HG03064 (cell line): Measurements from ENCODE around the gene PIP4K2A.
"Not testable (repeated sequence)": the region's sequence is repeated elsewhere in the genome, so short reads cannot be mapped to it uniquely, and the experiment has no call there.

Experiments used
- ATAC-seq: cut with Tn5 transposase; IDR thresholded peaks from one replicate; pipeline ENCODE4 v1.9.1; 2021; ENCODE audit warnings: low read depth; ENCODE audit not compliant: unreplicated experiment

PIP4K2A gene

DNA sequence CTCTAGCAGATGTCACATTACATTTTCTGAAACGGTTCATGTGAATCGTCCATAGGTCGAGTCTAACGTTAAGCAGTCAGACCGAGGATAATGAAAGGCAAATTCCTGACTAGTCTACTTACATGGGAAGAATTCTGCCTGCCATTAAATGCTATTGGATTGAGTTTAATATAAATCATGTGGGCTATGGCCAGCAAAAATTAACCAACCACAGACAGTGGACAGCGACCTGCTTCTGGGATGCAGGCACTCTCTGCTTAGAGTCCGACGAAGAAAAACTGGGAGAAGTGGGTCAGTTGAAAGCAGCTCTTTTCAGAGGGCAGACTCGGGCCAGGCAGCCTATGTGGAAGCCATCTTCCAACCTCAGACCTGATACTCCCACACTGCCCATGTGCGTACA is 16.6 kb downstream of the PIP4K2A start:
- no peak for ATAC-seq

DNA sequence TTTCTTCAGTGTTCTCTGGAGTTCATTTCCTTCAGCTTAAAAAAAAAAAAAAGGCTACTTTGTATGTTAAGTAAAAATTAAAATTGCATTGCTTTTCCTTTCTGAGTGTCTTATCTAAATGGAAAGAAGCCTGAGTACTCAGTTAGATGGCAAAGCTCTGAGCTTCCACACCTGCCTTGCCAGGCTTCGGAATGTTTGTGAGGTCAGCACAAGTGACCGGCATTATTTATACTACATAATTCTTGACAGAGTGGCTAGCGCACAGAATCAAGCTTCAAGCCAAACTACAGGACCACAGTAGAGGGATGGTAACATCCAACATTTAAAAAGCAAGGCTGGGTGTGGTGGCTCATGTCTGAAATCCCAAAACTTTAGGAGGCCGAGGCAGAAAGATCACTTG is 17.3 kb downstream of the PIP4K2A start:
- no peak for ATAC-seq

DNA sequence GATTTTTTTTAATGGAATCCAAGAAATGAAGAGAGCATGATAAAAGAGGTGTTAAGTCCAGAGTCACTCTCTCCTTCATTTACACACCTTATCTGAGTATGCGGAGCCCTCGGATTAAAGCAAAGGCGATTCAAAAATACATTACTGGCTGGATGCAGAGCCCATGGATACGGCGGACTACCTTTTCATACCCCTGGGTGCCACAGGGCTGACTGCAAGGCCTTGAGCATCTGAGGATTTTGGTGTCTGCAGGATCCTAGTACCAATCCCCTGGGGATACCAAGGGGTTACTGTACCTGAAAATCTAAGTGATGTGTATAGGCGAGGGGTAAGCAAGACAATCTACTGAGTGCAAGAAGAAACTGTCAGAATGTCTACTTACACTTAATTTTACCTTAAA is 20.5 kb downstream of the PIP4K2A start:
- ATAC-seq: no peak

DNA sequence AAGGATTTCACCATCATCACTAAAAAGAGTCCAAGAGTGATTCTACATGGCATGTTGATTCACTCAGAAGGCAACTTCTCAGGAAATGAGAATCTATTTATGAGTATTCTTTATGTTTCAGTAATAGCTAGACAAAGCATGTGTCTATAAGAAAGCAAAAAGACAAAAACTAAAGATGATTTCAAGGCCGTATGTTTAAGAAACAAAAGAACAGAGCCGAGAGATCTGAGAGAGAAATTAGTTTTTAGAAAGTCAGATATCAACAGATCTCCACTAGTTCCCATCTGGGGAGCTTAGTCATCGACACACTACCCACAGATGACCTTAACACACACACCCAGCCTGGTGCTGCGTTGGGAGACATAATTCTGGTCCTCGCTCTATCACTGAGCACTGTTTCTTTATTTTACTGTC is 21.0 kb downstream of the PIP4K2A start:
- peak; percentile 51 for ATAC-seq

DNA sequence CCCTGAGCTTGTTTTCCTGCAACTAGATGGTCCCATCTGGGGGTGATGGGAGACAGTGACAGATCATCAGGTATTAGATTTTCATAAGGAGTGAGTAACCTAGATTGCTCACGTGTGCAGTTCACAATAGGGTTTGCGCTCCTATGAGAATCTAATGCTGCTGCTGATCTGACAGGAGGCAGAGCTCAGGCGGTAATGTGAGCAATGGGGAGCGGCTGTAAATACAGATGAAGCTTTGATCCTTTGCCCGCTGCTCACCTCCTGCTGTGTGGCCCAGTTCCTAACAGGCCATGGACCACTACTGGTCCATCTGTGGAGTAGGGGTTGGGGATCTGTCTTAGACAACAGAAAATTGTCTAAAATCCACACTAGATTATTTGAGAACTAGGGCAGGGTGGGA is 22.3 kb downstream of the PIP4K2A start:
- ATAC-seq: not testable (repeated sequence)

DNA sequence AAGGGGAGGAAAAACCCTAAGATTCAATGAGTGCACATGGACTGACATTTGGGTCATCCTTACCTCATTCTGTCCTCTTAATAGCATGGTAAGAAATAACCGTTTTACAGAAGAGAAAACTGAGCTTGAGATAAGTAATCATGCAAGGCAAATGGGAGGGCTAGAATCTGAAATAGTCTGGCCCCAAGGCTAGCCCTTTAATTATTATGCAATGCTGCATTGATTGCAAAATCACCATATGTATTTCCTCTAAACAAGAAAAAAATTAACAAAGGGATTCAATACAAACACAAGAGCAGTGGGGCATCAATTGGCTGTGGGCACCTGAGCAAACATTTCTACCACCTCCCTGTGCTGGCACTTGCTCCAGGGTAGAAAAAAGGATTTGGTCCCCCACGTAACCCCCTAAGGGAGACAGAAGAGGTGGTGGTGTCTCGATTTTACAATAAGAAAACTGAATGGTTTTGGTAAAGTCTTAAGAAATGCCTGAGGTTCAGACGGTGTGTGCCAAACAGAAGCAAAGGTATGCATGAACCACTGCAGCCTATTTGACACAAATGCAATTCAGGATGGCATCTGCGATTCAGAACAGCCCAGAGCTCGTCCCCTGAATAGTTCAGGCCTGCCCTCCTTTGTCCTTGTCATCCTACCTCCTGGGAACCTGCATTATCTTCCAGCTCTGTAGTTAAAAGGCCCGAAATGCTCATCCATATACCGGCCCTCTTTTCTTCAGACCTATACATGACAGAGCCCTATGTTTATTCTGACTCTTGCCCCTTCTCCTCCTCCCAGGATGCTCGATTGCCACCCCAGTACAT is 23.6 kb downstream of the PIP4K2A start:
- no peak for ATAC-seq

DNA sequence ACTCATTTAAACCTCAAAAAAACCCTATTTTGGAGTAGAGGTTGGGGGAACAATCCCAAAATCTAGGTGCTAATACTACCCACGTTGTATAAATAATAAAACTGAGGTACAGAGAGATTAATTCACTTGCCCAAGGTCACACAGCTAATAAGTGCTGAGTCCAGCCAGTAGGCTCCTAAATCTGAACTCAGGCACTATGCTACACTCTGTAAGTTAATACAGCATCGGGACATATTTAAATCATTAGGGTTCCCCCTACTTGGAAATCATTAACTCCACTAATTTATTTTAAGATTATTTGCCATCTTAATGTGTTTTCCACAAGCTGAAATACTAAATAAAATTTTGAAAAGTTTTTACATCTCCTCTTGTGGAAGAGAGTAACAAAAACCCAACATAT is 24.2 kb downstream of the PIP4K2A start:
- no peak for ATAC-seq

DNA sequence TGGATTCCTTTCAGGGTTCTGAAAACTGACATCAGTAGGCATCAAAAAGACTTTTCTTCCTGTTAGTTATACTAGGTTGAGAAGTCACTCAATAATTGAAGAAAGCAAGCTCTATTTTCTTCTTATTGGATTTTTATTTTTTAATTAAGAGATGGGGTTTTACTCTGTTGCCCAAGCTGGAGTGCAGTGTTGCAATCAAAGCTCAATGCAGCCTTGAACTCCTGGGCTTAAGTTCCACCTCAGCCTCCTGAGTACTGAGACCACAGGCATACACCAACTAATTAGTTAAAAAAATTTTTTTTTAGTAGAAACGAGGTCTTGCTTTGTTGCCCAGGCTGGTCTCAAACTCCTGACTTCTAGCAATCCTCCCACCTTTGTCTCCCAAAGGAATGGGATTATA is 28.0 kb downstream of the PIP4K2A start:
- ATAC-seq: no peak

DNA sequence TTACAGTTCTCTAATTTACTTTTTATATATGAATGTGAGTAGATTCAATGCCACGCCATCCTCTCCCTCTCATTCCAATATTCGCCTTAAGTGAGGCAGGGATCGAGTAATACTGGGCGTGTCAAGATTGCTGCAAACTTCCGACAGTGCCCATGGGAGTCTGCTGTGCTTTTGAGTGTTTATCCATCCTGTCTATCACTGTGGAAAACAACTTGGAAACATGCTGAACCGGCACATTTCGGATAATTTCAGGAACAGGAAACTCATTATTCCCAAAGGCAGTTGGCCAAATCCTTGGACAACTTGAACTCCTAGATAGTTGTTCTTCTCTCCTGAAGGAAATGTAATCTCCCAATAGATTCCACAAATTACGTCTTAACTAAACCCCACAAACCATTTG is 28.5 kb downstream of the PIP4K2A start:
- no peak for ATAC-seq

DNA sequence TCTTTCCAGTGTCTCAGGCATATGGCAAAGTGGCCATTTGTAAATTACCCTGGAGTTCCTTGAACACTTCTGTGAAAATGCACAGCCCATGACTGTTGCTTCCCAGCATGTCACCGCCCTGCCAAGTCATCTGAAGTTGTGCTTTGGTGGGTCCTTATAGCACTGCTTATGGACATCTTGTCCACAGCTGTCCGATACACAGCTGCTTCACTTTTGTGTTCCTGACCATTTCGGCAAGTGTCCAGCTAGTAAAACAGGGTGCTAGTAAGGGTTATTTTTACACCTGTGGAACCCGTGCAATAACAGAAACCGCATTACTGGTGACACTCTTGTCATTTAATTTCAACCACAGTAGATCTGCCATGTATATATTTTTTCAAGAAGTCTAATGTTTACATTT is 29.7 kb downstream of the PIP4K2A start:
- no peak for ATAC-seq

DNA sequence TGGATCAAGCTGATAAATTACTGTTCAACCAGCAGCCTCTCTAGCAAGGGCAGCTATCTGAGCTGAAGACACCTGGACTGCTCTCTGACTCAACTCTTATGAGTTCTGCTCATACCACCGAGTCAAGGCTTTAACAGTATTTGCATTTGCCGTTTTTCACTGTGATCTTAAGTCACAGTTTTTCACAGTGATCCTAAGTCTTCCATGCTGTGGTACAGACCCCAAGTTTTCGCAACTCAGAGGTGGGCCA is 31.3 kb downstream of the PIP4K2A start:
- peak; percentile 68 for ATAC-seq

DNA sequence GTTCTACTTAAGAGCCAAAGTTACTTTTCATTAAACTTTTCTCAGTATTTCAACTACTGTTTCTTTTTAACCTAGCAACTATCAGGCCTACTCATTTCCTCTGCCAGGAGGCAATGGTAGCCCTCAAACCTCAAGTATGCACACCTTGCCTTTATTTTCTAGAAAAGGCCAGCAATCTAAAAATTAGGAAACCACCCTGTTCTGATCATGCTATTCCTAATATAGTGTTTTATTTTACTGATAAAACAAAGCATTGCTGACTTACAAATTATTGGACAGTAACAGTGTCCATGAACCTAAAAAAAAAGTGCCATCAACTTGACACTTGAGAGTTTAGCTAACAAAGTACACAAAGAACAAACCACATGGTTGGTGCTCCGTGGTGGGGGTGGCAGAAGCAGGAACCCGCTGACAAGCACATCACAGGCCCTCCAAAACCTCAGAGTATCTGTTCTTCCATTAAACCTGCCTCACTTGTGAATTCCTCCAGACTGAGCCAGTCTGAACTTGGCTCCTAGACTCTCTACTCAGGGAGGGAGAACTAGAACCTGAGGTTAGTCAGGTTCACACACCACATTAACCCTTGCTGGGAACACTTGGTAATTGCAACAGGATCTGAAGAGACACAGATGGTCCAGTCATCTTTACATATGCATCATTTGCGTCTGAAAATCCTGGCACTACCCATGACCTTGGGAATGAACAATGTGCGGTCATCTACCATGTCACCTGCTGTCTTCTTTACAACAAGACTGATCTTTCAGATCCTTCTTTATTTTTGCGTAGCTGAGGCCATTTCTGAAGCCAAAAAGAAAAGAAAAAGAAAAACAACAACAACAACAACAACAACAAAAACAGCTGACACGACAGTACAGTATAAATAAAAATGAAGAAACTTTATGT is 31.9 kb downstream of the PIP4K2A start:
- ATAC-seq: no peak

DNA sequence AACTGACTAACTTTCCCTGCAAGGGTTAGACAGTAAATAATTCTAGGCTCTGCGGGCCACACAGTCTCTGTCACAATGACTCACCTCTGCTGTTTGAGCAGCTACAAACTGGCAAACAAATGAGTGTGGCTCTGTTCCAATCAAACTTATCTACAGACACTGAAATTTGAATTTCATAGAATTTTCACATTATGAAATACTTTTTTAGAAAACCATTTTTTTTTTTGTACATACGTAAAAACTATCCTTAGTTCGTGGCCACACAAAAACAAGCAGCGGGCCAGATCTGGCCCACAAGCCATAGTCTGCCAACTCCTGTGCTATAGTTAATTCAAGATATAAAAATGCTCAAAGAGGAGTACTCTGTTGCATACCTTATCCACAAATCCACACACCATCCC is 32.6 kb downstream of the PIP4K2A start:
- no peak for ATAC-seq

DNA sequence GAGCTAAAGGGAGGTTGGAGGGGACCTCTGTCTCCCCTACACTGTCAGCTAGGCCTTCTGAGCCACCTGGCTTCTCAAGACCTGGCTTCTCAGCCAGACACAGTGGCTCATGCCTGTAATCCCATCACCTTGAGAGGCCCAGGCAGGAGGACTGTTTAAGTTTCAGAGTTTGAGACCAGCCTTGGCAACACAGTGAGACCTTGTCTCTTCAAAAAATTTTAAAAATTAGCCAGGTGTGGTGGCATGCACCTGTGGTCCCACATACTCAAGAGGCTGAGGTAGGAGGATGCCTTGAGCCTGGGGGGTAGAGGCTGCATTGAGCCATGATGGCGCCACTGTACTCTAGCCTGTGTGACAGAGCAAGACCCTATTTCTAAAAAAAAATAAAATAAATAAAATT is 33.1 kb downstream of the PIP4K2A start:
- no peak for ATAC-seq

DNA sequence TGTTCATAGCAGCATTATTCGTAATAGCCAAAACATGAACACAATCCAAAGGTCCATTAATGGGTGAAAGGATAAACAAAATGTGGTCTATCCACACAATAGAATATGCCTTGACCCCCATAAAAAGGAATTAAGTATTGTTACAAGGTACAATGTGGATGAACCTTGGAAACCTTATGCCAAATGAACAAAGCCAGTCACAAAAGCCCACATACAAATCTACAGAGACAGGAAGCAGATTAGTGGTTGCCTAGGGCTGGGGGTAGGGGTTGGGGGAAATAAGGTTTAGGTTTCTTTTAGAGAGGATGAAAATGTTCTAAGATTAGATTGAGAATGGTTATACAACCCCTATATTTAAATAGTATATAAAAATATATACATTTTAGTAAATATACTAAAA is 34.8 kb downstream of the PIP4K2A start:
- no peak for ATAC-seq

DNA sequence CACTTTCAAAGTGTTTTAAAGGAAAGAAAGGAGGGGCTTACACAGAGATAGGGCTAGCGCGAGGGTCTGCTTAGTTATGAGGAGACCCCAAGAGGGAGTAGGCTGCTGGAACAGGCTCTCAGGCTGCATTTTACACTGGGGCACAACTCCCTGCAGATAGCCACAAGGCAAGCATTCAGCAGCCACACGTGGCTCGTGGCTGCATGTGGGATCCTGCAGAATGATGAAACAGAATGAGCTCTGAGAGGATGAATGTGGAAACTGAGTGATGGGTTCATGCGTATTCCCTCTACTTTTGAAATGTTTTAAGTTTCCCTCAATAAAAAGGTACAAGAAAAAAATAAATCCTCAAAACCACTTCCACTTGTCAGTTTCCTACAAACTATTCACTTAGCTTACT is 37.0 kb downstream of the PIP4K2A start:
- ATAC-seq: no peak

DNA sequence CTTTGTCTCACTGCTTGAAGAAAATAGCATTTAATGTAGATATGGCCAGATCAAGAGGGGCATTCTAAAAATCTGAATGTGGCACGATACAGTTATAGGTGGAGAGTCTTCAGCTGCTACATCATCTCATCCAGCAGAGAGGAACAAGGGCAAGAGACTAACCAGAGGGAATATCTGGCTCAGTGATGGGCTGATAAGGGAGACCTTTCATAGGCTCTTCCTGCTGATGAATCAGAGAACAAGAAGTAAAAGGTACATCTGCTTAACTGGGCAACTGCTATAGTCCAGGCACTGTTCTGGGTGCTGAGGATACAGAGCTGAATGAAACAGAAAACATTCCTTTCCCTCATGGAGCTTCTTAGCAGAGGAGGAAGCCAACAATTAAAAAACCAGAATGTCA is 37.9 kb downstream of the PIP4K2A start:
- ATAC-seq: no peak

DNA sequence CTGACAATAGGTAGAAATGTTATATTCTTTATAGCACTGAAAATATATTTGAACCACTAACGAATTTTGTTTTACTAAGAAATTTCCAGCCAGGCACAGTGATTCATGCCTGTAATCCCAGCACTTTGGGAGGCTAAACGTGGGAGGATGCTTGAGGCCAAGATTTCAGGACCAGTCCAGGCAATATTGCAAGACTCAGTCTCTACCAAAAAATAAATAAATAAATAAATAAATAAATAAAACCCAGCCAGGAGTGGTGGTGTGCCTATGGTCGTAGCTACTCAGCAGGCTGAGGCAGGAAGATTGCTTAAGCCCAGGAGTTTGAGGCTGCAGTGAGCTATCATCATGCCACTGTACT is 39.8 kb downstream of the PIP4K2A start:
- no peak for ATAC-seq

DNA sequence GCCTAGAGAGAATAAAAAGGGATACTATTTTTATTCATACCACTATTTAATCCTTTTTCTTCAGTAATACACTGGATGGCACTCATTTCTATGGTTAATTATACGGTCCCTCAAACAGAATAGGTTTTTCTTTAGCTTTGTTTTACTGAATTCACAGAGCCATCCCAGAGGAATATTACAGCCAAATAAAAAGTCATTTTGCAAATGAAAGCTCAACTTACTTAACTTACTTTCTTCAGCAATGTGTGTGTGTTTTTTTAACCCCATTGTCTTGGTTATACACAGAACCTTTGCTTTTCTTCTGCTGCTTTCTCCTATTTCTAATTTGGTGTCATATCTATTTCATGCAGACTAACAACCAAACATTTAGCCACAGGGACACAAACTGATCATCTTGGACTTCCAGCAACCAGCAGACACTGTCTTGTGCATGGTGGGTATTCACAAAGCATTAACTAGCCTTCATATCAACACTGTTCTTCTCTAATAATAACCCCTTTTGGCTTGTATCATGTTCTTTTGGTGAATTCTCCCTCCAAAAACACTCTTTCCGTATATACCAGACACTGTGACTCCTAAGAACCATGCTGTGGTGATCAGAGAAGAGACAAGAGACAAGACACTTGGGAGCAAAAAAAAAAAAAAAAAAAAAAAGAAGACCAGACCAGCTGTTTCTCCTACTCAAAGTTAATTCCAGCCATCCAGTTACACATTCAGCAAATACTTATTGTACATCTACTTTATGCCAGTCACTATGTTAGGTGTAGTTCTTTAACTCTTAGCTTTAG is 40.4 kb downstream of the PIP4K2A start:
- ATAC-seq: no peak

DNA sequence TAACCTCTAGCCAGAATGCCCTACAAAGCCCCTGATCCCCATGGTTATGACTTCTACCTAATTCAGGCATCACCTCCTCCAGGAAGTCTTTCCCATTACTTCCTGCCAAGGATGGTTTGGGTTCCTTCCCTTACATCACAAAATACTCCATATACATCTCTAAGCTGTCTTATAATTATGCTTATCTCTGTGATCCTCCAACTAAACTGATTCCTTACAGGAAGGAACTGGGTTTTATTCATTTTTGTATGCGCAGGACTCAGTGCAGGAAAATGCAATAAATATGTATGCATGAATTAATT is 41.3 kb downstream of the PIP4K2A start:
- ATAC-seq: no peak

DNA sequence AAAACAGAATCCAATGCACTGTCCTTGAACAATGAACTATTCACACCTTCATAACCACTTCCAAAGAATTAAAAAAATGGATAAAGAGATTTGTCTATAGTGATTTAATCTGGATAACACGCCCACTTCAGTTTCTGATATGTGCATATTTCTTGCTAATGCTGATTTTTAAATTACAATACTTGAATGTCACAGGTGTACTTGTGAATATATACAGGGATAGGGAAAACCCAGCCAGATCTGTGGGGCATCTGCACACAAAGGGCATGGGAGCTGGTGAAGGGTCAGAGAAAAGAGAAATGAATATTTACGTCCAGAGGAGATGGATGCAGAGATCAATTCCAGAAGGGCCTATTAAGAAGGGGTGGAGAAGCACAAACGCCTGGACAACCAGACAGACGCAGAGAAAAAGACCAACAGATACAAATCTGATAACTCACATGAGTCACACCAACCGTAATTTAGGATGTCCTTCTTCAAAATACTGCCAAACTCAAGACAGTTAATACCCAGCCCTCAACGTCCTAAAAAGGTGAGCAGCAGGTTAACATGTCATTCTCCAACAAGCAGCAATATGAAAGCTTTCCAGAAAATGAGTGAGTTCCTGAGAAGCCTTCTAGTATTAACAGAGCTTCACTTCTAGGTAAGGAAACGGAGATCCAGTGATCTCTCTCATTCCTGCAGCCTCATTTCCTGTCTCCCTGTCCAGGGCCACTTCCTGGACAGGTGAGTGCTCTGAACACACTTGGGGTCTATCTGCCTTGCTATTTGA is 41.9 kb downstream of the PIP4K2A start:
- ATAC-seq: no peak
